DMS153 (cell line): ENCODE results near the gene ALDH1B1.
A peak's percentile ranks its signal among the peaks of the same experiment; 100 is the strongest.

ENCODE experiments used
- DNase-seq: peaks from one replicate; lab custom pipeline; 2025; lab: John Stamatoyannopoulos, UW

ALDH1B1 gene

DNA sequence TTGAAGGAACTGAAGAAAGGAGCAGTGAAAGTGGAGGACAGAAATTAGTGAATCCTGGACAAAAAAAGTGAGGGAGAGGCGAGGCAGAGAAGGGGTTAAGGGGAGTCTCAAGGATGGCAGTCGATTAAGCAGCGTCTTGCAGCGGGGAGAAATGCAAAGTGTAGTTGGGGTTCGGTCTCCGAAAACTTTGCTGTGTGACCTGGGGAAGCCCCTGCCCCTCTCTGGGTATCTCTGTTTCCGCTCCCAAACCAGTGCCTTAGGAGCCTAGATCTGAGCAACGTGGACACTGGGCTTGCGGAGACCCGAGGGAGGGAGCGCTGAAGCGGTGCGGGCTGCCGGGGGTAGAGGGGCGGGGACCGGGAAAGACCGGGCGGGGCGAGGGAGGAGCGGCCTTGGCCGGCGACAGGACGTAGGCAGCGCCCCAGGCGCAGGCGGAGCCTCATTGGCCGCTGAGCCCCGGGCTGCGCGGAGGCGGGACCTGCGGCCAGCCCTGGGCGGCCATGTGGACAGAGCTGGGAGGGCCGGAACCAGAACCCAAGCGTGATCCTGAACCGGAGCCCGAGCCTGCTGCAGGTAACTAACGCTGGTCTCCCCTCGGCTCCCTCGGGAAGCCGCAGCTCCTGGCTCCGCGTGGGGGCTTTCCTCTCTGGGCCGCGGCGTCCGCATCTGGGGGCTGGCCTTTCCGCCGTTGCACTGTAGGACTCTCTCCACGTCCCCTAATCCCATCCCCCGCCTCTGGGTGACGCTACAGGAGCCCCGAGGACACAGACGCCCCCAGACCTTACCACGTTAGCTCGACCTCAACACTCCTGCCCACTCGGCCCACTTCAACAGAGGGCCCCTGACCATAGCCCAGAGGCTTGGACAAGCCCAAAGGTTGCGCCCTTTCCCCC lies at the start of gene ALDH1B1:
ALDH1B1 (plus strand) TSS at position 468 of the 893 bp plus-strand sequence. CDS start 3,047 bp downstream, outside the sequence.
- DNase-seq = peak; percentile 55

DNA sequence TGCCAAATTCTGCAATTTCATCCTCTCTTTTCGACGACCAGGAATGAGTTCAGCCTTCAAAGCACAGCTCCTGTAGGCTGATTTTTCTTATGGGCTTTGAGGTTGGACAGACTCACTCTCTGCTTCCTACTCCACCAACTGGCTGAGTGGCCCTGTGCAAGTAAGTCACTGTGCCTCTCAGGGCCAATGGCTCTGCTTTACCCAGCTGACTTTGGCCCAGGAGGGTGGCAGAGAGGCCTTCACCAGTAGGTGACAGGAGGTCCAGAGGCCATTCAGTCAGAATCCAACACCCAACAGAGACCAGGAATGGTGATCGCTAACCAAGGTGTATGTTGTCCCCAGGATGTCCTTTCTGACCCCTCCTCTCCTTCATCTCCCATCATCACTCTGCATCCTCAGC lies 49.5 kb upstream of the ALDH1B1 start:
- DNase-seq = no peak

DNA sequence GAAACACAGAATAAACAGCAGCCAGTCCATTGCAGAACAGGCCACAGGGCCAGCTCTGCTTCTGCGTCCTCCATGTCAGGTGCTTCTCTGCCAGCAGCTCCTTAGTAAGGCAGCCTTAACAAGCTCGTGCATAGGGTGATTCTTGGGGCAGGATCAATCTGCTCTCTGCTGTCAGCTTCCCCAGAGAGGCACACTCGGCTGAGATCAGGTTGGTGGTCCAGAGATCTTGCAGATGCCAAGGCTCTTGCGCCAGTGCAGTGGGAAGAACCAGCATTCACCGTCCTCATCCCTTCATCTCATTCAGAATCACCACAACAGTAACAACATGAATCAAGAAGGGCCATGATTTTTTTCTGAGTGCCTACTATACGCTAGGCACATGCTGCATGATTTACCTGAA lies 49.0 kb upstream of the ALDH1B1 start:
- DNase-seq = no peak

DNA sequence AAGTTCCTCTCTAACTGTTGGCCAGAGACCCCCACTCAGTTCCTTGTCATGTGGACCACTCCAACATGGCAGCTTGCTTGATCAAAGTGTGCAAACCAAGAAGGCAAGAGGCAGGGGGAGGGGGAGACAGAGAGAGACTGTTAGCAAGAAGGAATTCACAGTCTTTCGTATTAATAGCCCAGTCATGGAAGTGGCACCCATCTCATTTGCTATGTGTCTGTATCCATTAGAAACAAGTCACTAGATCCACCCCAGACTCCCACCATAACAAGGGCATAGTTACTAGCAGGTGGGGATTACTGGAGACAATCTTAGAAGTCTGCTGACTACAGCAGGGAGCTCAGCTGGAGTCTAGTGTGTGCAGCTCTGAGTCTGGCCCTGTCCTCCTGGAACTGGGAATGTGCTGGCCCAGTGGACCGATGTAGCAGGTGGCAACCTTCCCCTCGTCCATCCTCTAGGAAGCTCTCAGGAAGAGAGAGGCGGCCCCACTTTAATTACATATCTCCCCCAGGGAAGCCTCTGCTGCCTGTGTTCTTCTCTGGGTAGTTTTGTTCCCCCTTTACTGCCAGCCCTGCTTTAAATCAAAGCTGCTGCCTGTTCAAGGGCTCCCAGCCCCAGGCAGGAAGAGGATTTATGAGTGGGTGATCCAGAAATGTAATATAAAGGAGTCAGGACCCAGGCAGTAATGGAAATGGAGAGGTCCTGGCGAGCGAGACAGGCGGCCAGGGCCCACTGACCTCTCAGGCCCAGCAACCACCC lies 47.8 kb upstream of the ALDH1B1 start:
- no peak for DNase-seq

DNA sequence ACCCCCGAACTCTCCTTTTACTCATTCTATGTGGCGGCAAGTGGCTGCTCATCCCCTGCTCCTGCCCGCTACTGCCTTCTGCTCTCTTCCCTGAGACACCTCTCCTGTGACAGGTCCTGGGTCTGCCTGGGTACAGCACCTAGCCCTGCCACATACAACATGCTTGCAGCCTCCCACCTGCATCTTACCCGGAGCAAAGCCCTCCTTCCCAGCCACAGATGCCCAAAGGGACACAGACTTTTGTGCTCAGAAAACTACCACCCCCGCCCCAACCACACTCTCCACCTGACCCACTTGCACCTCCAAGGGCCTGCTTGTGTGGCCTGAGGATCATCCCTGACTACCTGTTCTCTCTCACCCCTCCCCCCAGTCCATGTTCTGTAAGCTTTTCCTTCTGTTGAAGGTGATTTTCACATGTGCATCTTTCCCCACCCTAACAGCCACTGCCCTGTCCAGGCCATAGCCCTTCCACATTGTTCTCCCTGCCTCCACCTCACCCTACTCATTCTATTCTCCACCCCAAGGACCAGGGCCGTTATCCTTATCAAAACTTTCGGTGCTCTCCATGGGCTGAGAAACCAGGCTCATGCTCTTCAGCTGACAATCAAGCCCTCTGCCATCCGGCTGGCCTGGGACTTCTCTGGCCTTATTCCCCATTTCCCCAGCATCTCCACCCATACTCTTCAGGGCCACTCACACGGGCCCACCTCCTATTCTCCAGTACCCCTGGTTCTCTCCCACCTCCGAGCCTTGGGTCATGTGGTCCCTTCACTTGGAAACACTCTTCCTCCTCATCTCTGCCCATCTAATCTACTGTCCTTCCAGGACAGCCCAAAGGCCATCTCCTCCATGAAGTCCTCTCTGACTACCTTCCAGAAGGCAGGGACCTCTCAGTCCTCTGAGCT lies 46.4 kb upstream of the ALDH1B1 start:
- no peak for DNase-seq

DNA sequence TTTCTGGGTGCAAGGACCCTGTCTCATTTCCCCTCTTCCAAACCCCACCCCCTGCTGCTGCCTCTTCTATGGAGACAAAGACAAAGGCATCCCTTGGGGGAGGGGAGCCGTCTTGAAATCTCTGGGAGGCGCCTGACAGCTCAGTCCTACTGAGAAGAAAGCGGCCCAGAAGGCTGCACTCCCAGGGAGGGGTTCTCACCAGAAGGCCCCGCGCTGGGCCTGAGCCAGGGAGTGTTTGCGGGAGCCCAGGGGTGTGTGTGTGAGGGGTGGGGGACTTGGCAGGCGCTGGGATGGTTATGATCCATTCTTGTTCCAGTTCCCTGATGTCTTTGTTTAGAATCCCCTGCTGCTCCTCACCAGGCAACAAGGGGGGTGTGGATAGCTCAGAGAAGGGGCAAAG lies 45.7 kb upstream of the ALDH1B1 start:
- DNase-seq = no peak

DNA sequence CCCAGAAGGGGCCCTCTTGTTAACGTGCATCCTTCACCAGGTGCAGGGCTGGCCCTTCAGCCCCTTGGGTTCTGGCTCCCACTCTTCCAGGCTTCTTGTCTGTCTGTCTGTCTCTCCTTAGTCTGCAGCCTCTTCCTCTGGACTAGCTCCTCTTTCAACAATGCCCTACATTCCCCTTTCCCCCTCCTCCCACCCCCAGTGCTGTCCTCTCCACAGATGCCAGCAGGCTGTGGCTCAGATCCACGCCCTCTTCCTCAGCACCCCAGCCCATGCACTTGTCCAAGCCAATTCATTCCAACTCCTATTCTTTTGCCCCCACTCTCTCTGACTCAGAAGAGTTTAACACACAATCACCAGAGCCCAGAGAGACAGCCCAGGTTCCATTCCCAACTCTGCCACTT lies 45.2 kb upstream of the ALDH1B1 start:
- DNase-seq = no peak

DNA sequence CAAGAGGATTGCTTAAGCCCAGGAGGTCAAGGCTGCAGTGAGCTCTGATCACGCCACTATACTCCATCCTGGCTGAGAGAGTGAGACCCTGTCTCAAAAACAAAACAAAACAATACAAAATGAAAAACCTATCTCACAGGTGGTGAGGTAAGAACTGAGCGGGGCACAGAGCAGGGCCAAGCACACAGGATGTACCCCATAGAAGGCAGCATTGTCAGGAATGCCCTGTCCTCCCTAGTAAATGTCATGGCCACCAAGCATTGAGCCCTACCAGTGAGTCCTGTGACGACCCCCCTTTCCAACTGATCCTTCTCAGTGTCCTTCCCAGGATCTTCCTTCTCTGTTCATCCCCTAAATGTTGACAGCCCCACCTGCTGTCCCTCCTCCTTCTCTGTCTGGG lies 44.6 kb upstream of the ALDH1B1 start:
- DNase-seq = no peak

DNA sequence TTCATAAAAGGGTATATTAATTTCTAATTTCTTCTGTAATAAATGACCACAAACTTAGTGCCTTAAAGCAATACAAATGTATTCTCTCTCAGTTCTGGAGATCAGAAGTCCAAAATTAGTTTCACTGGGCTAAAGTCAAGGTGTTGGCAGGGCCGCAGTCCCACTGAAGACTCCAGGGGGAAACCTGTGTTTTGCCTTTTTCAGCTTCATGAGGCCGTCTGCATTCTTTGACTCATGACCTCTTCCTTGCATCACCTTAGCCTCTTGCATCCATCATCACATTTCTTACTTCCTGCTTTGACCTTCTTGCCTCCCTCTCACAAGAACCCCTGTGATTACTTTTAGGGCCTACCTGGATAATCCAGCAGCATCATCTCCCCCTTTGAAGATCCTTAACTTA lies 42.0 kb upstream of the ALDH1B1 start:
- DNase-seq = no peak

DNA sequence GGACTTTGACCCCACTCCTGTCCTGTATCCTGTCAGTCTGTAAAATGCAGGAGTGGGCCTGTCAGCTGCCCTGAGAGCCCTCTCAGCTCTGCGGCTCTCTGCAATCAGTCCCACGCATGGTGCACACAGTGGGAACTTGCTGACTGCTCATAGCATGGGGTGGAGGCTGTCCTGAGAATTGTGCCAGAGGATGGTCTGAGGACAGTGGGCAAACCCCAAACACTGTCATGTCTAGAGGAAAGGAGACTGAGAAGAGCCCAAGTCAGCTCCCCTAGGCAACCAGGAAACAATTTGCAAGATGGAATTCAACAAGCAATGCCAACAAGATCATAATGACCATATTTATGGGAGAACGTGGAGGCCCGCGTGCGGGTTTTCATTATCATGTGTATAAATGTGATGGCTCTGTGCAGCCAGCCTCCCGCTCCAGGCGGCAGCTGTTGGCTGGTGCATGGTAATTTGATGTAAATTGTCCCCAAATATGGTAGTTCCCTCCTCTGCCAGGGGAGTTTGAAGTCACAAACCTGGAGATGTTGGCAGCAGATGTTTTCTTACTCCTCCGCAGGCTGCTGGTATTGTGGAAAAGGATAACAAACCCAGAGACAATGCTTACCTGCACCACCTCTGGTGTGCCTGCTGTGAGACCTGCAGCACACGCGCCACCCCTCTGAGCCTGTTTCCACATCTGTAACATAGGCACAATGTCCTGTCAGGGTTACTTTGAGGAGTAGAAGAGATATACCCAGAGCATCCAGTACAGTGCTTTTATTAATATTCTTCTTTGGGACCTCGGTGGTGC lies 39.8 kb upstream of the ALDH1B1 start:
- DNase-seq = no peak

DNA sequence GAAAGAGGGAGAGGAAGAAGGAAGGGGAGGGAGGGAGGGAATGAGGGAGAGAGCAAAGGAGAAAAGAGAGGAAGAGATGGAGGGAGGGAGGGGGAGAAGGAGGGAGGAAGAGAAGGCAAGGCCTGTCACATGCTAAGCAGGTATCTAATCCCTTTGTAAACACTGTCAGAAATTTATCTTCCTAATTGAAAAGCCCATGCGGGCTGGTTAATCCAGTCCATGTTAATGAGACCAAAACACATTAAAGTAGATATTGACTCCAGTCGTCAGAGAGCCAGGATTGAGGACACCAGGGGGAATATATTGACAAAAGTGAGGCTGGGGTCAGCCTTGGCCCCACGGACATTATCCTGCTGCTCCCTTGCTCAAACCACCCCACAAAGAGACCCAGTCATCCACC lies 37.4 kb upstream of the ALDH1B1 start:
- no peak for DNase-seq

DNA sequence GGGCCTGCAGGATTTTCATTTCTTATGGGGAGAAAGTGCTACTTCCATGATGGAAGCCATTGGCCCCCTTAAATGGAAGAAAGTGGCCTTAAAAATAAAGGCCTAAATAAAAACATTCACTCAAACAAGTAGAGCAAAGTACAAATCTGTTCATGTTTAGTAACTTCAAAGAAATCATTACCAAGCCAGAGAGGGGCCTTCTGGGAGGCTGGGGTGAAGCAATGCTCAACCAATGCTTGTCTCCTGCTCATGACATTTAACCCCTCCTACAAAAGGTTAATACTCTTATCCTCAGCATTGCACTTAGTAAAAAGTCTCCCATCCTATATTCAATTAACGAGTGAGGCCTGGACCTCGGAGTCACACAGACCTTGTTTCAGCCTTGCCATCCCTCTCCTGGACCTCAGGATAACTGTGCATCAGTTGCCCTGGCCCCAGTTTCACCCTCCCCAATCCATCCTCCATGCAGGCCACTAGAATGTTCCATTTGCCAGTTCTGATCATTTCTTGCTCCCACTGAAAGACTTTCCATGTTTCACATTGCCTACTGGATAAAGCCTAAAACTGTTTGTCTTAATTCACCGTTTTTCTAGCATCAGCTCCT lies 36.9 kb upstream of the ALDH1B1 start:
- no peak for DNase-seq

DNA sequence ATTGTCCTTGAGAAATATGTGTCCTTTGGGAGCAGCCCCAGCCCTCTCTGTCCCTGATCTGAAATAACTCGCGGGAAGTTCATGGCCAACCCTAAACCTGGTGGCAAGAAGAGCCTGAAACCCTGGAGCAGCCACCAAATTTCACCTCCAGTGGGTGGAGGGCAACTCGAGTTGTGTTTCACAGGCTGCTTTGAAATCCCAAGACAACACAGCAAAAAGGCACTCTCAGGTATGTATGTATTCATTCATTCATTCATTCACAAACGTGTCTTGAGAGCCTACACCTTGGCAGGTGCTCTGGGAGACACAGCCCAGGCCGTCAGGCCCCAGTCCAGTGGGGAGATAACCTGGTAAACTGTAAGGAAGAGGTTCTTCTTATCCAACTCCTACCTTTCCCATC lies 35.7 kb upstream of the ALDH1B1 start:
- DNase-seq = no peak

DNA sequence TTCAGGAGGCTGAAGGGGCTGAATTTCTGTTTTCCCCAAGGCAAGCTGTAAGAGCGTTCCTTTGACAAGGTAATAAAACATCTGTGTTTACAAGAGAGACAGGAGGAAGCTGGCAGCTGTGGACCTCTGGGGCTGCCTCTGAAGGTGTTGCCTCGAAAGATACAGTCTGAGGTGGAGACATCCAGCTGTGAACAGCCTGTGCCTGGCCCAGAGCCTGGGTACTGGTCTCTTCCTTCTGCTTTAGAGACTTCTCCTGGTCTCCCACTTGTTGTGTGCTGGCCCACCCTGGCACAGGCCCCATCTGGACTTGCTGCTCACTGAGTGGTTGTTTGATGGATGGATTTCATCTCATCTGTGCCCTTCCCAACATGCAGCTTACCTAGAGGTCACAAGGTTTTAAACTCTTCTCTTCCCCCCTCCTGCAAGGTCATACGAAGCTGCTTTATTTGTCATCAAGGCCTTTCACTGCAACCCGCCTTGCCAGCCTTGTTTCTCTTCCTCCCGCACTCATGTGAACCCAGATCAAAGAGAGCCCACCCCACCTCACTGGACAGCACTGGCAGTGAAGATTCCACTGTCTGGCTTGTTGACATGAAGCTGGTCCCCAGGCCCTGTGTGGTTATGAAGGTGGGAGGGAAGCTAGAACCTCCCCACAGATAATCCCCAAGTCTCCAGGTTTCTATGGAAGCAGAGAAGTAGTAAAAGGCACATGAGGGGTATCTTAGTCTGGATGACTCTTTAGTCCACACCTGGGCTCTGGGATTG lies 35.0 kb upstream of the ALDH1B1 start:
- DNase-seq = no peak

DNA sequence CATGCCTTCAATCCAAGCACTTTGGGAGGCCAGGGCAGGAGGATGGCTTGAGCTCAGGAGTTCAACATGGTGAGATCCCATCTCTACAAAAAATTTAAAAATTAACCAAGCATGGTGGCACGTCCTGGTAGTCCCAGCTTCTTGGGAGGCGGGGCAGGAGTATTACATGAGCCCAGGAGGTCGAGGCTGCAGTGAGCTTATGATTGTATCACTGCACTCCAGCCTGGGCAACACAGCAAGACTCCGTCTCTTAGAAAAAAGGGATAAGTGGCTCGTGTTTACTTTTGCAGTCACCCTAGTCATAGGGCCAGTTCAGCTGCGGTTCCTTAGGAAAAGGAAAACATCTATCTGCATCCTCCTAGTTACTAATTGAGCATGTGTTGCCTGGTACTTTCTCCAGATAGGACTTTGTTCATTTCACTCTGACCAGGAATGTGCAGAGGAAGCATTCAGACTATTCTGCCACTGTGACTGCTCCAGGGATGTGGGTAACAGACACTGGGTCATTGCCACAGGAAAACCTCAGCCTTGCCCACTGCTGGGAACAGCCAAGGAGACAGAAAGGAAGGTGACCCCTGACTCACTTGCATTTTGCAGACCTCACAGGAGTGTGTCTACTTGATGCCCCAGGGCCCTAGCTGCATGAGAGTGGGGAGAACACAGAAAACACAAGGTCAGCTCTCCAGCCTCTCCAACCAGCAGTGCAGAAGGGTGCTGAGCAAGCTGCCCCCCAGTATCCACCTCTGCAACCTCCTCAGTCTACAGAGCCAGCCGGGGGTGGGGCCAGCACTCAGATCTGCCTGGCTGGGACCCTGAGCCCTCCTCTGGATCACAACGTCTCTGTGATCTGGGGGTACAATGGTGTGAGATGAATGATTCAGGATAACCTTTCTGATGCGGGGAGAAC lies 33.9 kb upstream of the ALDH1B1 start:
- DNase-seq = no peak

DNA sequence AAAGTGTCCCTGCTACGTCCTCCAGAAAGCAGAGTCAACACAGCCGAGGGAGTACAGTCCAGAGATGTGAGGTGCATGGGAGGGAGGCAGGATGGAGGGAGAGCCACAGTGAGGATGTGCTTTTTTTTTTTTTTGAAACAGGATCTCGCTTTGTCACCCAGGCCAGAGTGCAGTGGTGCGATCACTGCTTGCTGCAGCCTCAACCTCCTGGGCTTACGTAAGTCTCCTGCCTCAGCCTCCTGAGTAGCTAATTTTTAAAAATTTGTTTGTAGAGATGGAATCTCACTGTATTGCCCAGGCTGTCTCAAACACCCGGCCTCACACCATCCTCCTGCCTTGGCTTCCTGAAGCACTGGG lies 33.2 kb upstream of the ALDH1B1 start:
- DNase-seq = no peak

DNA sequence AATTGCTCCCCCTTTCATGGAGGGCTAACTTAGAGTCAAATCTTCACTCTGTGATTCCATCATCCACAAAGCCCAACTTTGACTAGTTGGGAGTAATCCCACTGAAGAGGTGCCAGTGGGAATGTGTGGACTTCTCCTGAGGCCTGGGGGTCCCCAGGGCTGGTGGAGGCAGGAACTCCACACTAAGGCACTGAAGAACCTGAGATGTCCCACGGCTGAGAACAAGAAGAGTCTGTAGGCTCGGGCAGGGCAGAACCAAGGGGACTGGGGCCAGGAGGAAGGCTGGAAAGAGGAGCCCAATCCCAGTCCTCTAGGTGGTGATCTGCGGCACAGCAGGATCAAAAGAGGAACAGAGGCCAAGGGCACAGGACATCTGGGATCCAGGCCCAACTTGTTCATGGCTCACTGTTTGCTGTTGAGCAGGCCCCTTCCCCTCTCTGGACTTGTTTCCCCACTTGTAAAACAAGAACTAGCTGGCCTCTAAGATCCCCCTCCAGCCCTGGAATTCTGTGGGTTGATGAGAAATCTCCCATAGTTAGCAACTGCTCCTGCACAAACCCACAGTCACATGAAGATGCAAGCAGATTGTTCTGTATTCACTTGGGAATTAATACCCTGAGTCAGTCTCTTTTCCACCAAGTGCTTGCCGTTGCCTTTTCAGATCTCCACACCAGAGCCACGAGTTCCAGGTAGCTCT lies 32.7 kb upstream of the ALDH1B1 start:
- DNase-seq = no peak

DNA sequence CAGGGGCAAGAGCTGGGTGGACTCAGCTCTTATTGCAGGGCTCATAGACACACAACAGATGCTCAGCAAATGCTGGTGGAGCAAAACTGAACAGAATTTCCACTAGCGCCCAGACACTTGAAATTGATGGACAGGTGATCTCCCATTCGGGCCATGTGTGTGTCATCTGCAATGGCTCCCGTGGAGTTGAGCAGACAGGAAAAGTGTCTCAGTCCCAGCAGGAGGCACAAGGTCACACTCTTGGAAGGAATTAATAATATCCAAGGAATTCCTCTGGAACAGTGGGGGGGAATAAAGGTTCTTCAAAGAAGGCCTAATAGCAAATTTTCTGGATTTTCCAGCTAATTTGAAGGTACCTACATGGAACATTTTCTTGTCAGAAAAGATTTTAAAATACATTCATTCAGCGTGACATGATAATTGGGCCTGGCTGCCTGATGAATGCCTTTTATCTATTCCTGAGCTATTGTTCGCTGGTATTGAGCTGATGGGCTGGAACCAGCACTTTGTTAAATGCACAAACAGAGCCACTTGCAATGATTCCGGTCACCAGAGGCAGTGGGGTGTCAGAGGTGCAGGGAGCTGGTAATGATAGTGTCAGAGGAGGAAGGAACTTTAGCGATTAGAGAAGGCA lies 31.5 kb upstream of the ALDH1B1 start:
- DNase-seq = no peak
